HL-60 (cell line): Measurements from ENCODE around the gene TRIP13.

Experiments
- GABPA ChIP-seq: IDR thresholded peaks from 2 replicates; pipeline ENCODE4 v1.6.1; 2012; ENCODE audit warnings: low read depth
- POLR2AphosphoS5 ChIP-seq: IDR thresholded peaks from 2 replicates; pipeline ENCODE4 v1.6.1; 2012; ENCODE audit warnings: low read depth
- REST ChIP-seq: IDR thresholded peaks from 2 replicates; pipeline ENCODE4 v1.6.1; 2012; ENCODE audit warnings: low read depth; ENCODE audit not compliant: insufficient replicate concordance
- SPI1 ChIP-seq: IDR thresholded peaks from 2 replicates; pipeline ENCODE4 v1.6.1; 2012; ENCODE audit warnings: low read depth, mild to moderate bottlenecking, borderline replicate concordance
- TF ChIP-seq, protein P1 (sequence below): IDR thresholded peaks from one replicate; pipeline ENCODE4 v1.5.1; 2011; ENCODE audit warnings: low read length, control low read depth, inconsistent platforms; ENCODE audit not compliant: insufficient read depth

GRCh38 chr5:881551-881935, 11.1 kb upstream of the TRIP13 start:
- TF ChIP-seq POLR2AphosphoS5 (no peak), REST (no peak), GABPA (no peak), SPI1 (no peak)
- TF ChIP-seq, protein P1, sequence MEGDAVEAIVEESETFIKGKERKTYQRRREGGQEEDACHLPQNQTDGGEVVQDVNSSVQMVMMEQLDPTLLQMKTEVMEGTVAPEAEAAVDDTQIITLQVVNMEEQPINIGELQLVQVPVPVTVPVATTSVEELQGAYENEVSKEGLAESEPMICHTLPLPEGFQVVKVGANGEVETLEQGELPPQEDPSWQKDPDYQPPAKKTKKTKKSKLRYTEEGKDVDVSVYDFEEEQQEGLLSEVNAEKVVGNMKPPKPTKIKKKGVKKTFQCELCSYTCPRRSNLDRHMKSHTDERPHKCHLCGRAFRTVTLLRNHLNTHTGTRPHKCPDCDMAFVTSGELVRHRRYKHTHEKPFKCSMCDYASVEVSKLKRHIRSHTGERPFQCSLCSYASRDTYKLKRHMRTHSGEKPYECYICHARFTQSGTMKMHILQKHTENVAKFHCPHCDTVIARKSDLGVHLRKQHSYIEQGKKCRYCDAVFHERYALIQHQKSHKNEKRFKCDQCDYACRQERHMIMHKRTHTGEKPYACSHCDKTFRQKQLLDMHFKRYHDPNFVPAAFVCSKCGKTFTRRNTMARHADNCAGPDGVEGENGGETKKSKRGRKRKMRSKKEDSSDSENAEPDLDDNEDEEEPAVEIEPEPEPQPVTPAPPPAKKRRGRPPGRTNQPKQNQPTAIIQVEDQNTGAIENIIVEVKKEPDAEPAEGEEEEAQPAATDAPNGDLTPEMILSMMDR: no peak
